ENCODE measurements around the gene CNTN5. TPM values are rescaled to one million over a fixed set of nuclear protein-coding genes. Genes with fewer than 3 reads are reported as not detected.
"Not testable (repeated sequence)": the region's sequence is repeated elsewhere in the genome, so short reads cannot be mapped to it uniquely, and the experiment has no call there.

Gene CNTN5
- polyA plus RNA-seq, 1 donor from 2014 or later: 1.1 TPM

GRCh38 chr11:99818991-99819390, 798.2 kb downstream of the CNTN5 start:
- no peaks in the 10 kb centered on the region for H4K20me1 ChIP-seq (ENCODE audit: insufficient read depth)
- TF ChIP-seq REST (IDR thresholded peaks at IDR 0.05; ENCODE audit: borderline replicate concordance): no peak
- no peak for TF ChIP-seq EZH2 (IDR thresholded peaks at IDR 0.05; ENCODE audit: borderline replicate concordance, insufficient read depth, low read length, poor library complexity, severe bottlenecking)
- no peak for TF ChIP-seq MXI1 (conservative IDR thresholded peaks at IDR 0.05; ENCODE audit: poor library complexity, severe bottlenecking)
- no peak for TF ChIP-seq EP300 (conservative IDR thresholded peaks at IDR 0.05; ENCODE audit: poor library complexity, severe bottlenecking)
- TF ChIP-seq CTCF (IDR thresholded peaks at IDR 0.05; ENCODE audit: poor library complexity, severe bottlenecking): no peak
- no peak for TF ChIP-seq RAD21 (conservative IDR thresholded peaks at IDR 0.05)
- no peak for TF ChIP-seq TAF1 (IDR thresholded peaks at IDR 0.05; ENCODE audit: low read depth)
- TF ChIP-seq POLR2AphosphoS5 (IDR thresholded peaks at IDR 0.05): no peak
- no peak for TF ChIP-seq SMC3 (conservative IDR thresholded peaks at IDR 0.05; ENCODE audit: poor library complexity)
- no peak overlapping the region for H3K4me2 ChIP-seq (ENCODE audit: low read length)
- H3K27me3 ChIP-seq (ENCODE audit: insufficient read depth, low read depth, low read length): no peaks in the 10 kb centered on the region
- no peaks in the 10 kb centered on the region for H3K9me2 ChIP-seq (ENCODE audit: insufficient read depth, low read length)
- H3K4me3 ChIP-seq (ENCODE audit: low read length): no peak overlapping the region
- no peaks in the 10 kb centered on the region for H3K79me2 ChIP-seq (replicated peaks; ENCODE audit: insufficient read depth, low read length)
- H3K36me3 ChIP-seq (ENCODE audit: insufficient read depth, low read length): no peaks in the 10 kb centered on the region
- H2AFZ ChIP-seq (ENCODE audit: low read depth, low read length): no peak overlapping the region
- no peak overlapping the region for H3K9ac ChIP-seq (ENCODE audit: low read length)
- H3F3A ChIP-seq (ENCODE audit: insufficient read depth, low read length, poor library complexity, severe bottlenecking): no peaks in the 10 kb centered on the region
- no peak overlapping the region for H3K27ac ChIP-seq (ENCODE audit: low read length)
- no peaks in the 10 kb centered on the region for H3K9me3 ChIP-seq (ENCODE audit: low read length)

- Histone ChIP-seq H3K9me2 (ENCODE audit: insufficient read depth, low read length) (no peaks in the 10 kb centered on the region), H4K20me1 (ENCODE audit: insufficient read depth) (no peaks in the 10 kb centered on the region), H3F3A (ENCODE audit: insufficient read depth, low read length, poor library complexity, severe bottlenecking) (no peaks in the 10 kb centered on the region), H3K4me2 (ENCODE audit: low read length) (no peak overlapping the region), H3K36me3 (ENCODE audit: insufficient read depth, low read length) (no peaks in the 10 kb centered on the region), H3K27me3 (ENCODE audit: insufficient read depth, low read depth, low read length) (no peaks in the 10 kb centered on the region), H3K4me3 (ENCODE audit: low read length) (no peak overlapping the region), H3K27ac (ENCODE audit: low read length) (no peak overlapping the region), H2AFZ (ENCODE audit: low read depth, low read length) (no peak overlapping the region), H3K9me3 (ENCODE audit: low read length) (no peaks in the 10 kb centered on the region), H3K9ac (ENCODE audit: low read length) (no peak overlapping the region), H3K79me2 (replicated peaks; ENCODE audit: insufficient read depth, low read length) (no peaks in the 10 kb centered on the region)
- TF ChIP-seq POLR2AphosphoS5 (IDR thresholded peaks at IDR 0.05) (no peak), REST (IDR thresholded peaks at IDR 0.05; ENCODE audit: borderline replicate concordance) (no peak), CTCF (IDR thresholded peaks at IDR 0.05; ENCODE audit: poor library complexity, severe bottlenecking) (no peak), RAD21 (conservative IDR thresholded peaks at IDR 0.05) (no peak), TAF1 (IDR thresholded peaks at IDR 0.05; ENCODE audit: low read depth) (no peak), SMC3 (conservative IDR thresholded peaks at IDR 0.05; ENCODE audit: poor library complexity) (no peak), EP300 (conservative IDR thresholded peaks at IDR 0.05; ENCODE audit: poor library complexity, severe bottlenecking) (no peak), EZH2 (IDR thresholded peaks at IDR 0.05; ENCODE audit: borderline replicate concordance, insufficient read depth, low read length, poor library complexity, severe bottlenecking) (no peak), MXI1 (conservative IDR thresholded peaks at IDR 0.05; ENCODE audit: poor library complexity, severe bottlenecking) (no peak)
These were observed 802.3 kb downstream of the CNTN5 start for GRCh38 chr11:99822846-99823565.

GRCh38 chr11:99836739-99837138, 816.0 kb downstream of the CNTN5 start:
- not testable (repeated sequence) for H3K79me2 ChIP-seq (replicated peaks; ENCODE audit: insufficient read depth, low read length); H3F3A ChIP-seq (ENCODE audit: insufficient read depth, low read length, poor library complexity, severe bottlenecking); H3K27ac ChIP-seq (ENCODE audit: low read length); H3K4me2 ChIP-seq (ENCODE audit: low read length); H3K9me2 ChIP-seq (ENCODE audit: insufficient read depth, low read length); H3K4me3 ChIP-seq (ENCODE audit: low read length); H3K36me3 ChIP-seq (ENCODE audit: insufficient read depth, low read length); H2AFZ ChIP-seq (ENCODE audit: low read depth, low read length); H4K20me1 ChIP-seq (ENCODE audit: insufficient read depth); H3K27me3 ChIP-seq (ENCODE audit: insufficient read depth, low read depth, low read length); H3K9me3 ChIP-seq (ENCODE audit: low read length); H3K9ac ChIP-seq (ENCODE audit: low read length)
